ENCODE measurements around the gene TEX14.

GRCh38 chr17:58617563-58617962 is 74.3 kb downstream of the TEX14 start:
- TF ChIP-seq CTCF (IDR thresholded peaks at IDR 0.05) (no peak), ELF1 (IDR thresholded peaks at IDR 0.05) (no peak), MEF2A (IDR thresholded peaks at IDR 0.05; ENCODE audit: borderline replicate concordance, low read depth) (no peak), SMC3 (IDR thresholded peaks at IDR 0.05; ENCODE audit: low read depth, low read length) (no peak)

Measured in SK-N-SH (cell line).